ENCODE data around the gene OVCH2.

- TF ChIP-seq POLR2A (IDR thresholded peaks at IDR 0.05; ENCODE audit: low read depth, low read length) (0 out of 2 replicates have a peak, but pooled peaks have one; percentile 6), POLR2AphosphoS5 (IDR thresholded peaks at IDR 0.05; ENCODE audit: low read depth, low read length) (no peak)
Measured at GRCh38 chr11:7670641-7671040, 35.6 kb downstream of the OVCH2 start.

Data from GM12891 (cell line).